Suprapubic skin (tissue), 4 donors: ENCODE results near the gene GSG1L2.

Experiments
- EP300 ChIP-seq: sonication (generic); formaldehyde crosslinking; IDR thresholded peaks from one replicate; pipeline ENCODE4 v1.6.1; 2017; ENCODE audit warnings: antibody characterized with exemption
- POLR2A ChIP-seq, 2 donors: fragments of 450-650 bp; IDR thresholded peaks; one replicate each; pipeline ENCODE4 v1.6.1; 2017; ENCODE audit warnings: antibody characterized with exemption in 2 of 2, mild to moderate bottlenecking in 2 of 2, moderate library complexity in 2 of 2
- POLR2AphosphoS5 ChIP-seq, 3 donors: sonication (generic); formaldehyde crosslinking; IDR thresholded peaks; one replicate each; pipeline ENCODE4 v1.6.1; 2017; ENCODE audit warnings: antibody characterized with exemption in 3 of 3
- TF ChIP-seq, protein P1 (sequence below), 2 donors: fragments of 200-600 bp in 1 of 2; fragments of 450-650 bp in 1 of 2; sonication (generic) in 1 of 2; IDR thresholded peaks; one replicate each; pipeline ENCODE4 v1.5.1; 2016 to 2019; ENCODE audit warnings: antibody characterized with exemption in 2 of 2, mild to moderate bottlenecking in 1 of 2, moderate library complexity in 1 of 2

DNA sequence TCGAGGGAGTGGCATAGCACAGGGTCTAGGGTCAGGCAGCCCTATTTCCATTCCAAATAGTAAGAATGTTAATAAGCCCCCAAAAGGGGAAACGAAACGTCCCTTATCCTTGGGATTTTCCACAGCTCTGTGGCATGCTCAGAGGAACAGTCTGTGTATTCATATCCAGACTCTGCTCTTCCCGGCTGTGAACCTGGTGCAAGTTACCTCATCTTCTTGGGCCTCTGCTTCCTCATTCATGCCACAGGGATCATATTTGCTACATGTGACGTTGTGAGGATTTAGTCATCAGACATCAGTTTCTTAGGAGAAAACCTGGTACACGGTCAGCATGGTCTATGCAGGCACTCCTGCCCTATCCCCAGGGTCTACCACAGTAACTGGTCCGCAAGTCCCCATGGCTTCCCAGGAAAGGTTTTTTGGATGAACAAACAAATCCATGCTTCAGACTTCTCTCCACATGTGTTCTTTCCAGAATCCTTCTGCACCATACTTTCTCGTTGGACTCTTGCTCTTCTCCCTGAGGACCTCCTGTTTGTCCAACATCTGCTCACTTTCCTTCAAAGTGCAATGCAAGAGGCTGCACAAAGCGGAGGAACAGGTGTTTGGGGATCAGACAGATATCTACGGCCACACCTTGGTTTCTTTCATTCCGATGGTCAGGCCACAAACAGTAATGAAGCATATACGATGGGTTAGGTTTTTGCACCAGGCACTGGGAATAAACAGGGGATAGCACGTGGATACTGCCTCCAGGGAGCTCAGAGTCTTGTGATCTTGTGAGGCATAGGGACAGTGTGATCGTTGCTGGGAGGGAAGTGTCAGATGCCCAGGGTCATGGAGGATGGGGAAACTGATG, 21.5 kb upstream of the GSG1L2 start:
- TF ChIP-seq POLR2A (IDR thresholded peaks at IDR 0.05) (no peak), POLR2AphosphoS5 (IDR thresholded peaks at IDR 0.05) (no peak), EP300 (no peak)
- TF ChIP-seq, protein P1, sequence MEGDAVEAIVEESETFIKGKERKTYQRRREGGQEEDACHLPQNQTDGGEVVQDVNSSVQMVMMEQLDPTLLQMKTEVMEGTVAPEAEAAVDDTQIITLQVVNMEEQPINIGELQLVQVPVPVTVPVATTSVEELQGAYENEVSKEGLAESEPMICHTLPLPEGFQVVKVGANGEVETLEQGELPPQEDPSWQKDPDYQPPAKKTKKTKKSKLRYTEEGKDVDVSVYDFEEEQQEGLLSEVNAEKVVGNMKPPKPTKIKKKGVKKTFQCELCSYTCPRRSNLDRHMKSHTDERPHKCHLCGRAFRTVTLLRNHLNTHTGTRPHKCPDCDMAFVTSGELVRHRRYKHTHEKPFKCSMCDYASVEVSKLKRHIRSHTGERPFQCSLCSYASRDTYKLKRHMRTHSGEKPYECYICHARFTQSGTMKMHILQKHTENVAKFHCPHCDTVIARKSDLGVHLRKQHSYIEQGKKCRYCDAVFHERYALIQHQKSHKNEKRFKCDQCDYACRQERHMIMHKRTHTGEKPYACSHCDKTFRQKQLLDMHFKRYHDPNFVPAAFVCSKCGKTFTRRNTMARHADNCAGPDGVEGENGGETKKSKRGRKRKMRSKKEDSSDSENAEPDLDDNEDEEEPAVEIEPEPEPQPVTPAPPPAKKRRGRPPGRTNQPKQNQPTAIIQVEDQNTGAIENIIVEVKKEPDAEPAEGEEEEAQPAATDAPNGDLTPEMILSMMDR (IDR thresholded peaks at IDR 0.05) = no peak
